ENCODE results near the gene ITGAX.
A peak's percentile ranks its signal among the peaks of the same experiment; 100 is the strongest.

Gene ITGAX

GRCh38 chr16:31420037-31420436 is 65.1 kb downstream of the ITGAX start:
- TF ChIP-seq ZNF274 (IDR thresholded peaks at IDR 0.05; ENCODE audit: low read depth, low read length), result no peak
- H3K4me3 ChIP-seq (ENCODE audit: low read length), result no peak overlapping the region

- TF ChIP-seq ZNF274 (IDR thresholded peaks at IDR 0.05; ENCODE audit: low read depth, low read length), result peak; percentile 55
- H3K4me3 ChIP-seq (ENCODE audit: low read length), result no peak overlapping the region
These were observed 66.6 kb downstream of the ITGAX start for GRCh38 chr16:31421587-31421986.

- TF ChIP-seq ZNF274 (IDR thresholded peaks at IDR 0.05; ENCODE audit: low read depth, low read length), result no peak
- no peak overlapping the region for H3K4me3 ChIP-seq (ENCODE audit: low read length)
These were observed 68.3 kb downstream of the ITGAX start for GRCh38 chr16:31423241-31423640.

GRCh38 chr16:31423801-31424200 is 68.8 kb downstream of the ITGAX start:
- no peak overlapping the region for H3K4me3 ChIP-seq (ENCODE audit: low read length)
- TF ChIP-seq ZNF274 (IDR thresholded peaks at IDR 0.05; ENCODE audit: low read depth, low read length), result no peak

GRCh38 chr16:31427441-31428278 is 72.7 kb downstream of the ITGAX start:
- H3K4me3 ChIP-seq (ENCODE audit: low read length), result no peak overlapping the region

GRCh38 chr16:31428279-31428597 is 73.3 kb downstream of the ITGAX start, which contains the start of gene COX6A2:
TSS of gene COX6A2 (minus strand) at chr16:31428360. CDS start at chr16:31428325, 35 bp downstream.
- no peak for TF ChIP-seq ZNF274 (IDR thresholded peaks at IDR 0.05; ENCODE audit: low read depth, low read length)
- no peak within 1 kb of the TSS for H3K4me3 ChIP-seq (ENCODE audit: low read length)

More at GRCh38 chr16:31427441-31428278, 72.7 kb downstream of the ITGAX start:
- no peak for TF ChIP-seq ZNF274 (IDR thresholded peaks at IDR 0.05; ENCODE audit: low read depth, low read length)

- no peak for TF ChIP-seq ZNF274 (IDR thresholded peaks at IDR 0.05; ENCODE audit: low read depth, low read length)
- no peak overlapping the region for H3K4me3 ChIP-seq (ENCODE audit: low read length)
These were observed 73.8 kb downstream of the ITGAX start for GRCh38 chr16:31428638-31429247.

- H3K4me3 ChIP-seq (ENCODE audit: low read length), result no peak overlapping the region
- TF ChIP-seq ZNF274 (IDR thresholded peaks at IDR 0.05; ENCODE audit: low read depth, low read length), result no peak
These were observed 74.3 kb downstream of the ITGAX start for GRCh38 chr16:31429314-31429713.

GRCh38 chr16:31429796-31430195 is 74.8 kb downstream of the ITGAX start:
- TF ChIP-seq ZNF274 (IDR thresholded peaks at IDR 0.05; ENCODE audit: low read depth, low read length), result no peak
- no peak overlapping the region for H3K4me3 ChIP-seq (ENCODE audit: low read length)

GRCh38 chr16:31430380-31431052 is 75.5 kb downstream of the ITGAX start:
- no peak for TF ChIP-seq ZNF274 (IDR thresholded peaks at IDR 0.05; ENCODE audit: low read depth, low read length)

More at GRCh38 chr16:31430380-31431052, 75.5 kb downstream of the ITGAX start:
- no peak overlapping the region for H3K4me3 ChIP-seq (ENCODE audit: low read length)

All from GM08714 (cell line).